M059J (cell line): ENCODE measurements around the gene C19orf38. TPM values are rescaled to one million over a fixed set of nuclear protein-coding genes. Genes with fewer than 3 reads are reported as not detected.
"Not testable (repeated sequence)": the region's sequence is repeated elsewhere in the genome, so short reads cannot be mapped to it uniquely, and the experiment has no call there.

Source experiments
- DNase-seq: peaks from one replicate; pipeline ENCODE4 v3.0.0-alpha.2; 2012; ENCODE audit warnings: low read depth
- total RNA-seq: library from RNA; depleted of rRNA; stranded (reverse); fragments of >200 nt; shearing (Covaris generic); gene quantifications from 2 replicates; pipeline ENCODE4 v1.2.3, GENCODE V29; 2014

C19orf38 gene
- total RNA-seq, 1 experiment from 2014 or later: 0.12 TPM

DNA sequence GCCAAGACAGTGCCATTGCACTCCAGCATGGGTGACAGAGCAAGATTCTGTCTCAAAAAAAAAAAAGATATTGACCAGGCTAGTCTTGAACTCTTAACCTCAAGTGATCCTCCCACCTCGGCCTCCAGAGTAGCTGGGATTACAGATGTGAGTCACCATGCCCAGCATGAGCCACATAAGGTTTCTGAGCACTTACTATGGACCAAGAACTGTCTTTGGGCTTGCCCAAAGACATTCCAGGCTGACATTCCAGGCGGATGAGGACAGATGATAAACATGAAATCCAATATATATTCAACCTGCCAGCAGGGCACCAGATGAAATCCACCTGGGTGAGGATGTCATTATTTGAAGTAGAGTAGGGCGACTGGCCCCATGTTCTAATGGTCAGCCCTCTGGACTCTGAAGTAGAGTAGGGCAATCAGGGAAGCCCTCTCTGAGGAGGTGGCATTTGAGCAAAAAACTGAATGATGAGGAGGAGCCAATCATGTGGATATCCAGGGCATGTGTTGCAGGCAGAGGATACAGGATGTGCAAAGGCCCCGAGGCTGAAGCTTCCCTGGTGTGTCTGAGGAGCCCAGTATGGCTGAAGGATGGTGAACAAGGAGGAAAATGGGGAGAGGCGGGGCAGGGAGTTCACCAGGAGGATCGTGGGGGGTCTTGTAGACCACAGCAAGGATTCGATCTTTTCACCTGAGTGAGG, 4.0 kb downstream of the C19orf38 start:
- peak; percentile 85 for DNase-seq

DNA sequence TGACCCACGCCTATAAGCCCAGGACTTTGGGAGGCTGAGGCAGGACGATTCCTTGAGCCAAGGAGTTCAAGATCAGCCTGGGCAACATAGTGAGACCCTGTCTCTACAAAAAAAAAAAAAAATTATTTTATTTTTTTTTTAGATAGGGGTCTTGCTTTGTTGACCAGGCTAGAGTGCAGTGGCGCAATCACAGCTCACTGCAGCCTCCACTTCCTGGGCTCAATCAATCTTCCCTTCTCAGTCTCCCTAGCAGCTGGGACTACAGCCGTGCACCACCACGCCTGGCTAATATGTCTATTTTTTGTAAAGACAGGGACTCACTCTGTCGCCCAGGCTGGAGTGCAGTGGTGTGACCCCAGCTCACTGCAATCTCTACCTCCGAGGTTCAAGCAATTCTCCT, 4.7 kb downstream of the C19orf38 start:
- no peak for DNase-seq

DNA sequence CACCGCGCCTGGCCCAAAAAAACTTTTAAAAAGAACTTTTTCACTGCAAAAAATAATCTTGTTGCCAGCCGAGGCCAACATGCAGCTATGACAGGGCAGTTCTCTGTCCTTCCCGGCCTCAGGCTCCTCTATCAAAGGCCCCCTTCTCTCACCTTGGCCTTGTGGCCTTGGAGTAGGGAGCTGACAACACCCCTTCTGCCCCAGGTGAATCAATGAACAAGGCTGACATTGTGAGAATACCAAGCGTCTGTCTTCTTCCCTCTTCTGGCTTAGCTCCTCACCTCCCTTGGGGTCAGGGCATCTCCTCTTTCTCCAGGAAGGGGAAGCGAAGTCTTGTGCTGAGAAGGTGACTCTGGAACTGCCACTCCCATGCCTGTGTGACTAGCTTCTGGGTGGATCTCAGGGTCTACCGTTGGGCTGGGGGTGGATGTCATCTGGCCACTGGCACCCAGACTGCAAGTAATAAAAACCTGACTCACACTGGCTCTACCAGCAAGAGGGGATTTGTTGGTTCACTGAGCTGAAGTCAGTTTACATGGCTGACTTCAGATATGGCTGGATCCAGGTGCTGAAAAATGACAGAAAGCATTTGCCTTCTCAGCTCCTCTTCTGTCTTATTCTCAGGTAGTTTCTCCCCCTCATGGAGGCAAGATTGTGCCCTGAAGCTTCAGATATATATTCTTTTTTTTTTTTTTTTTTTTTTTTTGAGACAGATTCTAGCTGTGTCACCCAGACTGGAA, 6.3 kb downstream of the C19orf38 start:
- no peak for DNase-seq

DNA sequence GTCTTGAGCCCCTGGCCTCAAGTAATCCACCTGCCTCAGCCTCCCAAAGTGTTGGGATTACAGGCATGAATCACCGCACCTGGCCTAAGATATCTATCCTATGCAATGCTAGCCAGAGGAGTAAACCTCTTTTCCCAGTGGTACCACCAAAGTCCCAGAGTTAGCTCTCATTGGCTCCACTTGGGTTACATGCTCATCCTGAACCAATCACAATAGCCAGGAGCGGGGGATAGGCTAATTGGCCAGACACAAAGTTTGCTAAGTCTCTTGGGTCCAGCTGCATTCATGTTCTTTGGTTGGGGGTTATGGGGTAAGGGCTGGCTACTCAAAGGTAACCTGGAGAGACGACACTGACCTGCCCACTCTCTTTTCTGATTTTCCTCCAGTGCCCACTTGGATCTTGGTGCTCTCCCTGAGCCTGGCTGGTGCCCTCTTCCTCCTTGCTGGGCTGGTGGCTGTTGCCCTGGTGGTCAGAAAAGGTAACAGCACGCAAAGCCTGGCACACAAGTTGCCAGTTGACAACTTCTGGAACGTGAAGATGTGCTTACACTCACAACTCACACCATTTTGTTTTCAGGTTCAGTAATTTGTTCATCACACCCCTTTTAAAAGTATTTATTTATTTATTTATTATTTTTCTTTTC, 7.8 kb downstream of the C19orf38 start:
- no peak for DNase-seq

GRCh38 chr19:10856899-10857298, 8.7 kb downstream of the C19orf38 start:
- not testable (repeated sequence) for DNase-seq

GRCh38 chr19:10858204-10858828, 10.1 kb downstream of the C19orf38 start:
- no peak for DNase-seq

DNA sequence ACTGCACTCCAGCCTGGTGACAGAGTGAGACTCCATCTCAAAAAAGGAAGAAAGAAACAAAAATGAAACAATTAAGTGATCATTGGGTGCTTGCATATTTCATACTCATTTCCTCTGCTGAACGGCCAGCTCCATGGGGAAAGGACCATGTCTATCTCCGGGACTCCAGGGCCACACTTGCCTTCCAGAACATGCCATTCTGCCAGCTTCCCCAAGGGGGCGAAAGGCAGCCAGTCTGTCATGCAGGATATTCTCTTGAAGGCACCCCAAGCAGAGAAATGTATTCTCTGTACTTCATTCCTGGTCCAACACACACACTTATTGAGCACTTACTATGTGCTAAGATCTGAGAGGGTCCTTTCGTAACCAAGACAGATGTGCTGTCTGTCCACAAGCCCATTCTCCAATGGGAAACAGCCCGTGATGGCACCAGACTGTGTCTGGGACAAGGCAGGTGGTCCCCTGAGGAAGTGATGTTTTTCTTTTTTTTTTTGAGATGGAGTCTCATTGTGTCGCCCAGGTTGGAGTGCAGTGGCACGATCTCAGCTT, 13.0 kb downstream of the C19orf38 start:
- DNase-seq: peak; percentile 52

DNA sequence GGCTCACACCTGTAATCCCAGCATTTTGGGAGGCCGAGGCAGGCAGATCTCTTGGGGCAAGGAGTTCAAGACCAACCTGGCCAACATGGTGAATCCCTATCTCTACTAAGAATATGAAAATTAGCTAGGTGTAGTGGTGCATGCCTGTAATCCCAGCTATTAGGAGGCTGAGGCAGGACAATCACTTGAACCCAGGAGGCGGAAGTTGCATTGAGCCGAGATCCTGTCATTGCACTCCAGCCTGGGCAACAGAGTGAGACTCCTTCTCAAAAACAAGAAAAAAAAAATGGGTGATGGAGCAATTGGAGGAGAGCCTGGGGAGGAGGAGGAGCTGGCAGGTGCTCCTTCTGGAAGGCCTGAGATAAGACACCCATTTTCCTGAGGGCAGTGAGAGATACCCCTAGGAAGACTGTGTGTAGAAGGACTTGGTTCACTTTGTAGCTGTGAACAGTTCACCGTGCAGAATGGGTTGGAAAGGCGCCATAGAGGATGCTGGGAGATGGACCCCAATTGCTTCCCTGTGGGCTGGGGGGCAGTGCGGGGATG, 14.4 kb downstream of the C19orf38 start:
- no peak for DNase-seq

- DNase-seq: peak; percentile 86
Observed at GRCh38 chr19:10863107-10863717, 15.0 kb downstream of the C19orf38 start.

GRCh38 chr19:10864538-10864899, 16.3 kb downstream of the C19orf38 start:
- DNase-seq: peak; percentile 73

- DNase-seq: no peak
Observed at GRCh38 chr19:10866495-10866894, 18.3 kb downstream of the C19orf38 start.

- DNase-seq: no peak
Observed at GRCh38 chr19:10868872-10869547, 20.8 kb downstream of the C19orf38 start.

- DNase-seq: not testable (repeated sequence)
Observed at GRCh38 chr19:10869872-10870311, 21.7 kb downstream of the C19orf38 start.

GRCh38 chr19:10870501-10870954, 22.3 kb downstream of the C19orf38 start:
- DNase-seq: no peak

DNA sequence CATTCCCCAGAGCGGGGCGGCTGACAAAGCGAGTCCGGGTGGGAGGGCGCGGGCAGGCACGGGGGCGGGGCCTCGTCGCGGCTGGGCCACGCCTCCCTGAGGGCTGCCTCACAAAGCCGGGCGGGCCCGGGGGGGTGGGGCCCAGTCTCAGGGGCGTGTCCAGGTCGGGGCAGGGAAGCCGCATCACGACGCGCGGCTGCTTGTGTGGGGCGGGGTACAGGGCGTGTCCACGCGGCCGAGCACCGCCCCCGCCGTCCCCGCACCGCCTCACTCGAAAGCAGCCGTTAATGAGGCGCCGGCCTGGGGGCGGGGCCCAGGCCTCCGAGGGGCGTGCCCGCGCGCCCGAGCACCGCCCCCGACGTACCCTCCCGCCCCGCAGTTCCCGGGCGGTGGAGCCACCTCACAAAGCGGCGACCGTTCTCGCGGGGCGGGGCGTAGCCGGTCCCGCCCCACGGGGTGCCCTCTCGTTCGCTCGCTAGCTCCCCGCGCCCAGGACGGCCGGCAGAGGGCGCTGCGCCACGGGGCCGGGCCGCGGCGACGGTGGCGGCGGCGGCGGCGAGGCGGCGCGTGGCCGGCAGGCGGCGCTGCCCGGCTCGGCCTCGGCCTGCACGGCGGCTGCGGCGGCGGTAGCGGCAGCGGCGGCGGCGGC, 22.9 kb downstream of the C19orf38 start, which contains the start of gene CARM1:
Gene CARM1, plus strand, starts transcription at position 599 of the 649 bp plus-strand sequence. CDS start 150 bp downstream, outside the sequence.
- peak; percentile 95 for DNase-seq

DNA sequence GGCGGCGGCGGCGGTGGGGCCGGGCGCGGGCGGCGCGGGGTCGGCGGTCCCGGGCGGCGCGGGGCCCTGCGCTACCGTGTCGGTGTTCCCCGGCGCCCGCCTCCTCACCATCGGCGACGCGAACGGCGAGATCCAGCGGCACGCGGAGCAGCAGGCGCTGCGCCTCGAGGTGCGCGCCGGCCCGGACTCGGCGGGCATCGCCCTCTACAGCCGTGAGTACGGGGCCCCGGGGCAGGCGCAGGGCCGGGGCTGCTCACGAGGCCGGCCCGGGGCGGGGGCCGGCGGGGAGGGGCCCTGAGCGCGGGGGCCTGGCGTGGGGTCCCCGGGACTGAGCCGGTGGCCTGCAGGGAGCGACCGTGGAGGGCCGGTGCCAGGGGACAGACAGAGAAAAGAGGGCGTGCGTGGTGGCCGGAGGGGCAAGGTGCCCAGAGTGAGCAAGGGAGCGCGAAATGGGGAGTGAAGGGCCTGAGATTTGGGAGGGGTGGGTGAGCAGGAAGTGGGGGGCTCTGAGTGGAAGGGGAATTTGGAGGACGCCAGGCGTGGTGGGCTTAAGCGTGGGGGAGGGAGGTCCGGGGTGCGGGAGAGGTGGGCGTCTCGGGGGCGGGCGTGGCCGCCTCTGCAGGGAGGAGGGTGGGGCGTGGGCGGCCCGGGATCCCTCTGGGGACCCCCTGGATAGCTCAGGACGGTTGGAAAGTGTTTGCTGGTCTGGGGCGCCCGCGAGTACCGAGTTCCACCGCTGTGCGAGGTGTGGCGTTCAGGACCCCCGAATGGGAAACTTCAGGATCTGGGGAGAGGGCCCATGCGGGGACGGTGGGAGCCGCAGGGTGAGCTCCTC, 23.7 kb downstream of the C19orf38 start:
- no peak for DNase-seq

GRCh38 chr19:10872546-10873107, 24.4 kb downstream of the C19orf38 start:
- no peak for DNase-seq

DNA sequence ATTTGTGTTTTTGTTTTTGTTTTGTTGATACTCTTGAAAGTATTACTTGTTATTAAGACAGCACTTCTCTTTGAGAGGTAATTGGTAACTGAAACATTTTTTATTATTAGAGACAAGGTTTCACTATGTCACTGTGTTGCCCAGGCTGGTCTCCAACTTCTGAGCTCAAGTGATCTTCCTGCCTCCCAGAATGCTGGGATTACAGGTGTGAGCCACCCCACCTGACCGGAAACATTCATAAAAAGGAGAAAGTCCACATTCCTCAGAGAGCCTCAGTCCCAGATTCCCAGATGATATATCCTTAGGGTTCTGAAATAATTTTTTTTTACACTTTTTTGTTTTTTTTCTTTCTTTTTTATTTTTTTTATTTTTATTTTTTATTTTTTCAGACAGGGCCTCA, 25.8 kb downstream of the C19orf38 start:
- no peak for DNase-seq
